Immature natural killer cell (primary cell): ENCODE measurements around the gene TSC22D2. TPM values are rescaled to one million over a fixed set of nuclear protein-coding genes. Genes with fewer than 3 reads are reported as not detected.

Experiments used
- DNase-seq, 3 donors: peaks; one replicate each; pipeline ENCODE4 v3.0.0; 2022; ENCODE audit warnings: mixed read lengths in 1 of 3
- H3K27ac Mint-ChIP-seq, 6 donors: one replicate each; pipeline ENCODE4 v1.8.0; 2020; ENCODE audit warnings: mixed read lengths in 6 of 6, mild to moderate bottlenecking in 5 of 6, inconsistent platforms in 4 of 6, moderate library complexity in 3 of 6
- H3K27me3 Mint-ChIP-seq, 3 donors: one replicate each; pipeline ENCODE4 v1.8.0; 2020 to 2021; ENCODE audit warnings: low read depth in 3 of 3, mild to moderate bottlenecking in 3 of 3, mixed read lengths in 3 of 3, moderate library complexity in 3 of 3, inconsistent platforms in 1 of 3
- H3K36me3 Mint-ChIP-seq, 3 donors: one replicate each; pipeline ENCODE4 v1.8.0; 2020; ENCODE audit warnings: mixed read lengths in 3 of 3, inconsistent platforms in 2 of 3, mild to moderate bottlenecking in 2 of 3
- H3K4me1 Mint-ChIP-seq, 2 donors: one replicate each; pipeline ENCODE4 v1.8.0; 2020; ENCODE audit warnings: inconsistent platforms in 2 of 2, mild to moderate bottlenecking in 2 of 2, mixed read lengths in 2 of 2, moderate library complexity in 1 of 2
- H3K4me3 Mint-ChIP-seq, 5 donors: one replicate each; pipeline ENCODE4 v1.8.0; 2020; ENCODE audit warnings: mild to moderate bottlenecking in 5 of 5, mixed read lengths in 5 of 5, inconsistent platforms in 3 of 5, moderate library complexity in 3 of 5
- H3K9me3 Mint-ChIP-seq, 6 donors: one replicate each; pipeline ENCODE4 v1.8.0; 2020; ENCODE audit warnings: mild to moderate bottlenecking in 6 of 6, mixed read lengths in 6 of 6, inconsistent platforms in 4 of 6, moderate library complexity in 3 of 6
- polyA plus RNA-seq, 3 donors: library from polyadenylated mRNA; unstranded; fragments of 300-500 nt; fragmentation: Illumina TruSeq; gene quantifications; one replicate each; pipeline ENCODE4 v1.2.3, GENCODE V29; 2021

The TSC22D2 gene
- polyA plus RNA-seq, 3 donors from 2014 or later, result 6.4 to 10.4 (median 9.0) TPM

DNA sequence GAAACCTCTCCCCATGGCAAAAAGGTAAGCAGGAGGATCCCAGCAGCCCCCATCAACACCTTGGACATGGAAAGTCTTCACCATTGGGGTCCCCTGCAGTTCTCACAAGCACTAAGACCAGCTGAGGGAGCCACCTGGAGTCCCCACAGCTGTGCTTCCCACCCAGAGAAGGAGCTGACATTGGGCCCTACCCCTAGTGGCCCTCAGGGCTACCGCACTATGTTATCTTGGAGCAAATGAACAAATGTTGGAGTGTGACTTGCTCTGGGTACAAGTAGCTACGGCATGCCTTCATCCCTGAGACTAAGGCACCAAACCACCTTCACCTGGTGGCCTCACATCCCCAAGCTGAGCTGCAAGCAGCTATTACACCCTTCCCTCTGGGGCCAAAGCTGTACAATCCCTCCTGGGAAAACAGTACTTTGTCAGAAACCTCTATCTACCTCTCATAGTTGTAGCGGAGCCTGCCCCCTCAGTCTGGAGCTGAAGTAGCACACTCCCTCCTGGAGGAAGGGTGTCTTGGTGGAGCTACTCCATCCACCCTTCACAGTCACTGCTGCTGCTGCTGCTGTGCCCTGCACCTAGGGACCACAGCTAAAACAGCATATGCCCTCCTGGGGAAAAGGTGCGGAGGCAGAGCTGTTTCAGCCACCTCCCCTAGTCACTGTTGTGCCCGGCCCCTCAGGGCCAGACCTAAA lies 95.5 kb downstream of the TSC22D2 start:
- Mint-ChIP-seq H3K27ac (no peak overlapping the region), H3K4me1 (no peaks in the 10 kb centered on the region), H3K4me3 (no peak overlapping the region), H3K9me3 (peaks cover 0 to 4% (median 0%) of the 10 kb centered on the region in 6 donors), H3K27me3 (peaks cover 2 to 11% (median 4%) of the 10 kb centered on the region in 3 donors), H3K36me3 (peaks cover 0 to 7% (median 4%) of the 10 kb centered on the region in 3 donors)
- no peak for DNase-seq

- Mint-ChIP-seq H3K27me3 (peaks cover 2 to 13% (median 4%) of the 10 kb centered on the region in 3 donors), H3K9me3 (peaks cover 0 to 4% (median 0%) of the 10 kb centered on the region in 6 donors), H3K4me1 (no peaks in the 10 kb centered on the region), H3K36me3 (peaks cover 0 to 4% (median 3%) of the 10 kb centered on the region in 3 donors), H3K4me3 (no peak overlapping the region), H3K27ac (no peak overlapping the region)
- DNase-seq, result no peak
Observed at GRCh38 chr3:150504483-150504882, 96.4 kb downstream of the TSC22D2 start.

DNA sequence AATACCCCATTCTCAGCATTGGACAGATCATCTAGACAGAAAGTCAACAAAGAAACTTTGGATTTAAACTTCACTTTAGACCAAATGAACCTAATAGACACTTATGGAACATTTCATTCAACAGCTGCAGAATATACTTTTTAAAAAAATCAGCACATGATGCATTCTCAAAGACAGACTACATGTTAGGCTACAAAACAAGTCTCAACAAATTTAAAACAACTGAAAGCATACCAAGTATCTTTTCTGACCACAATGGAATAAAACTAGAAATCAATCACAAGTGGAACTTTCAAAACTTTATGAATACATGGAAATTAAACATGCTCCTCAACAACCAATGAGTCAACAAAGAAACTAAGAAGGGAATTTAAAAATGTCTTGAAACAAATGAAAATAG lies 100.3 kb downstream of the TSC22D2 start:
- no peak overlapping the region for H3K27ac Mint-ChIP-seq
- H3K4me1 Mint-ChIP-seq, result no peaks in the 10 kb centered on the region
- peaks cover 0 to 4% (median 0%) of the 10 kb centered on the region in 6 donors for H3K9me3 Mint-ChIP-seq
- no peak overlapping the region for H3K4me3 Mint-ChIP-seq
- H3K27me3 Mint-ChIP-seq, result peaks cover 2 to 13% (median 2%) of the 10 kb centered on the region in 3 donors
- no peak for DNase-seq
- H3K36me3 Mint-ChIP-seq, result peaks cover 0 to 3% (median 0%) of the 10 kb centered on the region in 3 donors

- Mint-ChIP-seq H3K4me1 (no peaks in the 10 kb centered on the region), H3K36me3 (peaks cover 0 to 3% (median 0%) of the 10 kb centered on the region in 3 donors), H3K27ac (no peak overlapping the region), H3K9me3 (peaks cover 0 to 4% (median 0%) of the 10 kb centered on the region in 6 donors), H3K4me3 (no peak overlapping the region), H3K27me3 (peaks cover 2 to 12% (median 2%) of the 10 kb centered on the region in 3 donors)
- no peak for DNase-seq
Observed at GRCh38 chr3:150509780-150510179, 101.7 kb downstream of the TSC22D2 start.

DNA sequence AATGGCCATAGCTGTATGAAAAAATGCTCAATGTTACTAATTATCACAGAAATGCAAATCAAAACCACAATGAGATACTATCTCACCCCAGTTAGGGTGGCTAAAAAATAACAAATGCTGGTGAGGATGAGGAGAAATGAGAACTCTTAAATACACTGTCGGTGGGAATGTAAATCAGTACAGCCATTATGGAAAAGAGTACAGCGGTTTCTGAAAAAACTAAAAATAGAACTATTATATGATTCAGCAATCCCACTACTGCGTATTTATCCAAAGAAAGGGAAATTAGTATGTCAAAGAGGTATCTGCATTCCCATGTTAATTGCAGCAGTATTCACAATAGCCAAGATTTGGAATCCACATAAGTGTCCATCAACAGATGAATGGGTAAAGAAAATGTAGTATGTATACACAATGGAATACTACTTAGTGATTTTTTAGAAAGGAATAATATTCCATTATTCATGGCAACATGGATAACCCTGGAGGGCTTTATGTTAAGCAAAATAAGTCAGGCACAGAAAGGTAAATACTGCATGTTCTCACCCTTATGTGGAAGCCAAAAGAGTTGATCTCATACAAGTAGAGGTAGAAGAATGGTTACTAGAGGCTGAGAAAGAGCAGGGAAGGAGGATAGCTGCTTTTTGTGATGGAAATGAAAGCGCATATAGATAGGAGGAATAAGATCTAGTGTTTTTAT lies 103.2 kb downstream of the TSC22D2 start:
- peaks cover 0 to 5% (median 2%) of the 10 kb centered on the region in 3 donors for H3K27me3 Mint-ChIP-seq
- peaks cover 0 to 4% (median 0%) of the 10 kb centered on the region in 6 donors for H3K9me3 Mint-ChIP-seq
- H3K27ac Mint-ChIP-seq, result no peak overlapping the region
- DNase-seq, result no peak
- H3K36me3 Mint-ChIP-seq, result peaks cover 0 to 3% (median 0%) of the 10 kb centered on the region in 3 donors
- no peak overlapping the region for H3K4me3 Mint-ChIP-seq
- H3K4me1 Mint-ChIP-seq, result no peaks in the 10 kb centered on the region

DNA sequence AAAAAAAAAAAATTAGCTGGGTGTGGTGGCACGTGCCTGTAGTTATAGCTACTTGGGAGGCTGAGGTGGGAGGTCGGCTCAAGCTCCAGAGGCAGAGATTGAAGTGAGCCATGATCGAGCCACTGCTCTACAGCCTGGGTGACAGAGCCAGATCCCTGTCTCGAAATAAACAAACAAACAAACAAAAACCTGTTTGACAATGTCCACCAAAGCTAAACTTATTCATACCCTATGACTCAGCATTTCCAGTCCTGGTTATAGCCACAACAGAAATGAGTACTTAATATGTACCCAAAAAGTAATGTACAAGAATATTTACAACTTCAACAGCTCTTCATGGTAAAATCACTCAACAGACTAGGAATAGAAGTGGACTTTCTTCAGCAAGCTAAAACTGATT lies 107.1 kb downstream of the TSC22D2 start:
- H3K9me3 Mint-ChIP-seq, result no peaks in the 10 kb centered on the region
- peaks cover 0 to 3% (median 0%) of the 10 kb centered on the region in 3 donors for H3K27me3 Mint-ChIP-seq
- H3K27ac Mint-ChIP-seq, result no peak overlapping the region

More for the DNA sequence above, 107.1 kb downstream of the TSC22D2 start:
- peaks cover 0 to 4% (median 3%) of the 10 kb centered on the region in 3 donors for H3K36me3 Mint-ChIP-seq
- no peaks in the 10 kb centered on the region for H3K4me1 Mint-ChIP-seq
- no peak overlapping the region for H3K4me3 Mint-ChIP-seq
- DNase-seq, result no peak

Other genes starting within 250 kb of the TSC22D2 start
- 100 to 1,000 TPM; 142 to 187 (median 165) TPM for gene SERP1, start 138.2 kb downstream of the TSC22D2 start, polyA plus RNA-seq
- gene EIF2A, start 138.5 kb downstream of the TSC22D2 start, polyA plus RNA-seq, result 10 to 100 TPM; 31.3 to 39.4 (median 35.8) TPM
- 100 to 1,000 TPM; 421 to 768 (median 558) TPM for gene SELENOT, start 195.0 kb downstream of the TSC22D2 start, polyA plus RNA-seq